Measurements from ENCODE around the gene NKX2-4.
"Not testable (repeated sequence)": the region's sequence is repeated elsewhere in the genome, so short reads cannot be mapped to it uniquely, and the experiment has no call there.

The NKX2-4 gene

GRCh38 chr20:21393816-21394519, 3.4 kb downstream of the NKX2-4 start:
- DNase-seq, result no peak

- DNase-seq, result no peak
Measured at GRCh38 chr20:21393166-21393565, 4.2 kb downstream of the NKX2-4 start.

- DNase-seq, result no peak
Measured at GRCh38 chr20:21391972-21392352, 5.4 kb downstream of the NKX2-4 start.

- no peak for DNase-seq
Measured at GRCh38 chr20:21391185-21391971, 5.9 kb downstream of the NKX2-4 start.

GRCh38 chr20:21390768-21391167, 6.6 kb downstream of the NKX2-4 start:
- DNase-seq, result no peak

- DNase-seq, result no peak
Measured at GRCh38 chr20:21389368-21389767, 8.0 kb downstream of the NKX2-4 start.

- no peak for DNase-seq
Measured at GRCh38 chr20:21388566-21388965, 8.8 kb downstream of the NKX2-4 start.

- no peak for DNase-seq
Measured at GRCh38 chr20:21387528-21387927, 9.8 kb downstream of the NKX2-4 start.

GRCh38 chr20:21386111-21386510, 11.2 kb downstream of the NKX2-4 start:
- DNase-seq, result no peak

- DNase-seq, result no peak
Measured at GRCh38 chr20:21384308-21384892, 12.9 kb downstream of the NKX2-4 start.

GRCh38 chr20:21381619-21382018, 15.7 kb downstream of the NKX2-4 start:
- no peak for DNase-seq

- no peak for DNase-seq
Measured at GRCh38 chr20:21380711-21381110, 16.6 kb downstream of the NKX2-4 start.

- no peak for DNase-seq
Measured at GRCh38 chr20:21378259-21378658, 19.1 kb downstream of the NKX2-4 start.

GRCh38 chr20:21377701-21378100, 19.6 kb downstream of the NKX2-4 start:
- no peak for DNase-seq

- DNase-seq, result no peak
Measured at GRCh38 chr20:21376626-21377025, 20.7 kb downstream of the NKX2-4 start.

- DNase-seq, result no peak
Measured at GRCh38 chr20:21373436-21373835, 23.9 kb downstream of the NKX2-4 start.

GRCh38 chr20:21372016-21372415, 25.3 kb downstream of the NKX2-4 start:
- DNase-seq, result no peak

- no peak for DNase-seq
Measured at GRCh38 chr20:21371193-21371592, 26.1 kb downstream of the NKX2-4 start.

- no peak for DNase-seq
Measured at GRCh38 chr20:21368791-21369190, 28.5 kb downstream of the NKX2-4 start.

- not testable (repeated sequence) for DNase-seq
Measured at GRCh38 chr20:21366273-21366672, 31.1 kb downstream of the NKX2-4 start.

GRCh38 chr20:21365771-21366170, 31.6 kb downstream of the NKX2-4 start:
- DNase-seq, result no peak

GRCh38 chr20:21364413-21364812, 32.9 kb downstream of the NKX2-4 start:
- DNase-seq, result no peak

GRCh38 chr20:21361266-21361665, 36.1 kb downstream of the NKX2-4 start:
- no peak for DNase-seq

- DNase-seq, result peak; percentile 6
Measured at GRCh38 chr20:21360705-21361104, 36.6 kb downstream of the NKX2-4 start.

Measured in fibroblast of skin of right biceps (primary cell).